Activated naive CD8-positive, alpha-beta T cell treated with anti-CD3 and anti-CD28 coated beads, Interleukin-2, amount 50 U/mL, for 16 hours (primary cell): ENCODE data around the gene NUMA1.

ENCODE experiments used
- DNase-seq: peaks from one replicate; pipeline ENCODE4 v3.0.0-alpha.2; 2020; ENCODE audit warnings: low read depth, low spot score

The NUMA1 gene, protein sequence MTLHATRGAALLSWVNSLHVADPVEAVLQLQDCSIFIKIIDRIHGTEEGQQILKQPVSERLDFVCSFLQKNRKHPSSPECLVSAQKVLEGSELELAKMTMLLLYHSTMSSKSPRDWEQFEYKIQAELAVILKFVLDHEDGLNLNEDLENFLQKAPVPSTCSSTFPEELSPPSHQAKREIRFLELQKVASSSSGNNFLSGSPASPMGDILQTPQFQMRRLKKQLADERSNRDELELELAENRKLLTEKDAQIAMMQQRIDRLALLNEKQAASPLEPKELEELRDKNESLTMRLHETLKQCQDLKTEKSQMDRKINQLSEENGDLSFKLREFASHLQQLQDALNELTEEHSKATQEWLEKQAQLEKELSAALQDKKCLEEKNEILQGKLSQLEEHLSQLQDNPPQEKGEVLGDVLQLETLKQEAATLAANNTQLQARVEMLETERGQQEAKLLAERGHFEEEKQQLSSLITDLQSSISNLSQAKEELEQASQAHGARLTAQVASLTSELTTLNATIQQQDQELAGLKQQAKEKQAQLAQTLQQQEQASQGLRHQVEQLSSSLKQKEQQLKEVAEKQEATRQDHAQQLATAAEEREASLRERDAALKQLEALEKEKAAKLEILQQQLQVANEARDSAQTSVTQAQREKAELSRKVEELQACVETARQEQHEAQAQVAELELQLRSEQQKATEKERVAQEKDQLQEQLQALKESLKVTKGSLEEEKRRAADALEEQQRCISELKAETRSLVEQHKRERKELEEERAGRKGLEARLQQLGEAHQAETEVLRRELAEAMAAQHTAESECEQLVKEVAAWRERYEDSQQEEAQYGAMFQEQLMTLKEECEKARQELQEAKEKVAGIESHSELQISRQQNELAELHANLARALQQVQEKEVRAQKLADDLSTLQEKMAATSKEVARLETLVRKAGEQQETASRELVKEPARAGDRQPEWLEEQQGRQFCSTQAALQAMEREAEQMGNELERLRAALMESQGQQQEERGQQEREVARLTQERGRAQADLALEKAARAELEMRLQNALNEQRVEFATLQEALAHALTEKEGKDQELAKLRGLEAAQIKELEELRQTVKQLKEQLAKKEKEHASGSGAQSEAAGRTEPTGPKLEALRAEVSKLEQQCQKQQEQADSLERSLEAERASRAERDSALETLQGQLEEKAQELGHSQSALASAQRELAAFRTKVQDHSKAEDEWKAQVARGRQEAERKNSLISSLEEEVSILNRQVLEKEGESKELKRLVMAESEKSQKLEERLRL (N-terminal part only)

GRCh38 chr11:72080326-72081183, at the start of gene NUMA1, which contains the start of gene LRRC51:
Gene NUMA1 (minus strand): TSS chr11:72080542. CDS start chr11:72035943, 44,599 bp downstream.
Gene LRRC51 (plus strand): TSS chr11:72080850. CDS start chr11:72089084, 8,234 bp downstream.
- peak; percentile 97 for DNase-seq

DNA sequence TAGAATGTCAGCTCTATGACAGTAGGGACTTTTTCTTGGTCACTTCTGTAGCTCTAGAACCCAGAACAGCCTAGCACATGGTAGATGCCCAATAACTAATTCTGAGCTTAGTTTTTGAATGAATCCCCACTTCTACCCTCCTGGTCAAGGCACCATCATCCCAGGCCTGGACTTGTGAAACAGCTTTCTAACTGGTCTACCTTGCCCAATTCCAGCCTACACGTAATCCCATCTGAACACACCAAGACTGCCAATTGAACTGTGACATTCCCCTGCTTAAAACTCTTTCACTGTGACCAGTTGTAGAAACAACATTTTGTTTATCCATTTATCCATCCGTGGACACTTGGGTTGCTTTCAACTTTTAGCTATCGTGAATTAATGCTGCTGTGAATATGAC, 49.0 kb upstream of the NUMA1 start:
- DNase-seq, result no peak

DNA sequence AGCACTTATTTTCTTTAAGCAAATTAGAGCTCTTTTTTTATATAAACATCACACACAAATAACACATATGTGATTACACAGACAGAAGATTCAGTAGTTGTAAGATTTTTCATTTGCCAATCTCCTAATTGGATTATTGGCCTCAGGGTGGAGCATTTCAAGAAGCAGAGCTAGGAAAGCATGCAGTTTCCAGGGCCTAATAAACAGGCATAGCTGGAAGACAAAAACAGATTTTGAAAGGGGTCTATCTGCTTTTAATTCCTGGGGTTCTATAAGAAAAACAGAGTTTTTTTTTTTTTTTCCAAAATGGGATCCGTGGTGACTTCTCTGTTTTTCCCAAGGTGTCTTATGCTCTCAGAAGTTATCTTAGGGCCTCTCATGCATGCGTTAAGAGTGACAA, 47.6 kb upstream of the NUMA1 start:
- DNase-seq, result no peak

DNA sequence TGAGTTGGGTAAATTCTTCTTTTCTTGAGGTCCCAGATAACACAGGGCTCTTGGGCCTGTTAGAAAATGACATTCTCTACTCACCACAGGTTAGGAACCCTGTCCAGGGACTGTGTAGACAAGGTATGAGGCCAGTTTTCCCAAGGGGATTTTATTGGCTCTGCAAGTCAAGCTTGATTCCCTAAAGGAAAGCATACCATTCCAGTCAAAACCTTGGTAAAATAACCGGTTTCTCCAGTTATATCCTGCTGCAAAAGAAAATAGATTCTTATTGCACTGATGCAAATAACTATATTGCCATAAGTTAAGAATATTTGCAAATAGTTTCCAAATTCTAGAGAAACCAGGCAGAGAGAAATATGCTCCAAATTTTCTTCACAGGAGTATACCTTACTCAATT, 45.6 kb upstream of the NUMA1 start:
- DNase-seq, result no peak

DNA sequence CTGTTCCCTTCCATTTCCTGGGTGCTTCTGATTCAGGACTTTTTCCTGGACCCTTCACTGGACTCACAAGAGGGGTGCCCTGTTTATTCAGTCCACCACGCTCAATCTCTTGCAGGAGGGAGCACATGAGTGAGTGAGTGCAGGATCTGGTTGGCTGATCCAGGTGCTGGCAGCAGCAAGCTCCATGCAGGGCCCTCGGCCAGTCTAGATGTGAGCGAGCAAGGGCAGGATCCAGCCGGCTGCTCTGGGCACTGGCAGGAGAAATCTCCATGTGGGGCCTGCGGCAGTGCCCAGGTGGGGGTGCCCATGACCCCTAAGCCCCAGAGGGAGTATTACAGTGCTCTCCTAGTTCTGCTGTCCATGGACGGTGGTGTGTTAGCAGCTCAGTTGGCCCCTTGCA, 43.7 kb upstream of the NUMA1 start:
- DNase-seq, result no peak

- DNase-seq, result no peak
These were observed 42.8 kb upstream of the NUMA1 start for GRCh38 chr11:72123117-72123653.

GRCh38 chr11:72122607-72123006, 42.3 kb upstream of the NUMA1 start:
- DNase-seq, result no peak

DNA sequence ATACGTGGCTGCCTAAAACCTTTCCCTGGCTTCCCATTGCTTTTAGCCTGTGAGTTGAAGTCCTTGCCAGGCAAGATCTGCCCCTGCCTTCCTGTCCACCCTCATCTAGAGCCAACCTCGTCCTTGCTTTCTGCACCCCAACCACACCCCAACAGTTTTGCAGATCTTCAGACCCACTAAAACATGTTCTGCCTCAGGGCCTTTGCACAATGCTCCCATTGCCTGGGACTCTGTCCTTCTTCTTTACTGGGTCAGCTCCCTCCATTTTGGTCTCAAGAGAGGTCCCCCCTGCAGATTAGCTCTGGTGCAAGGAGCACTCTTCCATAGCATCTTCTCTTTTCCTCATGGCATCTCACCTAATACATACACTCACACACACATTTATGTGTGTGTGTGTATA, 40.6 kb upstream of the NUMA1 start:
- no peak for DNase-seq

DNA sequence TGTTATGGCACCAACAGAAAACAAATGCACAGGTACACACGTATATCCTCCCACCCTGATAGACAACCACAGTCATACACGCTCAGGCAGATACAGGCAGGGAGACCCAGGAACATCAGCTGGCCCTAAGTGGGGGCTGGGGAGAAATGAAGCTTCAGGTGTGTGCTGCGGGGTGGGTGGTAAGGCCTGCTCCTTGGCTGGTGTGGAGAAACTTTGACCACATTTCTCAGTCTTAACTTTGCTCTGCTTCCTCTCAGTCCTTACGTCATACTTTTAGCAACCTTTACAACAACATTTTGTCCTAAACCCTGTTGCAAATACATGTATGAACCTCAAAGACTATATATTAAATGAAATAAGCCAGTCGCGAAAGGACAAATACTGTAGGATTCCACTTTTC, 38.9 kb upstream of the NUMA1 start:
- no peak for DNase-seq

GRCh38 chr11:72116019-72116755, 35.8 kb upstream of the NUMA1 start:
- DNase-seq, result no peak

DNA sequence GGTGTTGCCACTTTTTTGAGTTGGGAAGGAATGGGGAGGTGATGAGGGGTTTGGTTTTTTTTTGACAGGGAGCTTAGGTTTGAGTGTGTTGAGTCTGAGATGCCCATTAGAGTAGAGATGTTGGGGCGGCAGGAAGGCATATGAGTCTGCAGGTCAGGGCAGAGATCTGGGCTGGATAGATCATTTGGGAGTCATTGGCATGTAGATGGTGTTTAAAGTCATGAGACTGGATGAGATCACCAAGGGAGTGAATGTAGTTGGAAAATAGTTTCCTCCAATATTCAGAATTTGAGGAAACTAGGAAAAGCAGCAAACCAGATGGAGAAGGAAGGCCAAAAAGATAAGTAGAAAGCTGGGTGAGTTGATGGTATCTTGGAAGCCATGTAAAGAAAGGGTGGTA, 34.2 kb upstream of the NUMA1 start:
- no peak for DNase-seq

GRCh38 chr11:72112978-72113808, 32.9 kb upstream of the NUMA1 start:
- no peak for DNase-seq

DNA sequence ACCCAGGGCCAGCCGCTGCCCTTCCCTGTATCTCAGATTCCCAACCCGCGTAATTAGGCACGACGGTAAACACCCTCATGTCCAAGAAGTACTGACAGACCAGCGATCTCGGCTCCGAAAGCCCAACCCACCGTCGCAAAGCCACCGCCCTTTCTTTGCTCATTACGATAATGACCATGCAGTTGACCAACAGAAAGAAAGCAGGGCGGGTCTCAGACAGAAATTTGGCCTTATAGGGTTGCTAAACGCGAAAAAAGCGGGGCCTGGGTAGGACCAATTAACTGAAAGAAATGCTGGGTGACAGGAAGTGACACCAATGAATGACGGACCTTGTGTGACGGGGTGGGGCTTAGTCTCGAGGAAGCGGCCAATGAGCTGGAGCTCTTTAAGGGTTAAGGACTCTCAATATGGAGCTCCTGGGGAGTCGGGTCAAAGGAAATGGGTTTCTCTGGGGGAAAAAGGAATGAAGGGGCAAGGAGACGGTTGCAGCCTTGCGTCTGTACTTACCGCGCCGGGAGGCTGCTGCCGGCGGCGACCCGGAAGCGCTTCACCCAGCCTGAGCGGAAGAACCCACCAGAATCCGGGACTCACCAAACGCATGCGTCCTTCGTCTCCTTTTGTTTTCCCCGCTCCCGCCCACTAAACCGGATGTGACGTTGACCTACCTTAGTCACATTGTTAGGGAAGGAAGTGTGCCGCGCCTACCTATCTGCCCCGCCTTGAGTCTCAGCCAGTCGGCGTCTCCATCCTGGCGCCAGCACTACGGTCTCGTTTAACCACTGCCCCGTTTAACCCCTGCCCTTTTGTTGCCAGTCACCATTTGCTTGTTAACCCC, 32.0 kb upstream of the NUMA1 start, which contains the start of gene ANAPC15:
ANAPC15 (minus strand) TSS at position 553 of the 835 bp plus-strand sequence. CDS start 1,419 bp downstream, outside the sequence.
- peak; percentile 99 for DNase-seq

DNA sequence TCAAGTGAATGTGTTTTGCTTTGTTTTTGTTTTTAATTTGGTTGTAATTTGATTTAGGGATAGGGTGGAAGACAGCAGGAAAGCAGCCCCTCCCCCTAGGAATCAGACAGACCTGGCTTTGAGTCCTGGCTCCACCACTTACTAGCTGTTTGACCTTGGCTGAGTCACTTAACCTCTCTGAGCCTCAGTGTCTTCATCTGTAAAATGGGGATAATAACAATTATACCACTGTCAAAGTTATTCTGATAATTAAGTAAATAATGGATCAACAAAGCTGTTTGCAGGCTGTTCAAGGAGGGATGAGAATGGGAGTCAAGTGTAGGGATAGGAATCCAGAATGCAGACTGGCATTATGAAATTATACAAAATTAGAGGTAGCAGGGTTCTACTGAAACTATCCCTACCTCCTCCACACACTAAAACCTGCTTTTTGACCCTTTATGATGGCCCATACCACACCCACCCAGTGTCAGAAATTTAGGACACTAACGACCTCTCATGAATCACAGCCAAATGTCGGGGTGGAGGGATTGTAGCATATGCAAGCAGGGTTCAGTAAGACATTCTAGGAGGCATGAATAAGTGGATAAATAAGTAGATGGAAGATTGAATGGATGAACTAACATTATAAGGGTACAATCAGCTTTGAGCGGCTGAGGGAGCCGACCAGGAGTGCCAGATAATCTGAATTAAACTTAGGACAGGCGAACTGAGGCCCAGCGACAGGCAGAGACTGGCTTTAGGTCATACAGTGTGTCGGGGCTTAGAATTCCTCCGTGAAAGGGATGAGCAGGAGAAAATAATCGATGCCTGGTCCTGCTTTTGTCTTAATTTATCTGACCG, 31.2 kb upstream of the NUMA1 start:
- no peak for DNase-seq

DNA sequence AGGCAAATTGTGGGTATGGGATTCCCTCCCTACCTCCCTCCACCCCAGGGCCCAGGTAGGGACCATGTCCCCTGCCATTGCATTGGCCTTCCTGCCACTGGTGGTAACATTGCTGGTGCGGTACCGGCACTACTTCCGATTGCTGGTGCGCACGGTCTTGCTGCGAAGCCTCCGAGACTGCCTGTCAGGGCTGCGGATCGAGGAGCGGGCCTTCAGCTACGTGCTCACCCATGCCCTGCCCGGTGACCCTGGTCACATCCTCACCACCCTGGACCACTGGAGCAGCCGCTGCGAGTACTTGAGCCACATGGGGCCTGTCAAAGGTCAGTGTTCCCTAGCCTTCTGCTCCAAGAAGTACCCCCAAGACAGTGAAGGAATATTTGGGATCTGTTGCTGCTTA, 25.5 kb upstream of the NUMA1 start, which contains the start of gene TOMT:
TOMT (plus strand) TSS at position 37 of the 400 bp plus-strand sequence; CDS start at position 65, 28 bp downstream.
- no peak for DNase-seq

- DNase-seq, result no peak
These were observed 23.4 kb upstream of the NUMA1 start for GRCh38 chr11:72103754-72104167.
